Measurements from ENCODE around the gene RANBP1. TPM values are rescaled to one million over a fixed set of nuclear protein-coding genes. Genes with fewer than 3 reads are reported as not detected.
A peak's percentile ranks its signal among the peaks of the same experiment; 100 is the strongest.

The RANBP1 gene
- total and polyA plus RNA-seq, 2 of the 13 experiments (the other 11 are each of a cell fraction or from before 2014, with no cell fraction given) = 181 to 492 TPM

- TF ChIP-seq ZNF260 (CRISPR knock-in tag; IDR thresholded peaks at IDR 0.05; ENCODE audit: borderline replicate concordance, low read depth) (no peak), CBX2 (IDR thresholded peaks at IDR 0.05; ENCODE audit: low read depth, low read length) (no peak), CBX2 (CRISPR knock-in tag; IDR thresholded peaks at IDR 0.05; ENCODE audit: low read depth) (no peak), ZNF512B (CRISPR knock-in tag; IDR thresholded peaks at IDR 0.05; ENCODE audit: borderline replicate concordance) (no peak), ZNF564 (CRISPR knock-in tag; IDR thresholded peaks at IDR 0.05) (no peak), LCORL (IDR thresholded peaks at IDR 0.05) (no peak), LCORL (CRISPR knock-in tag; IDR thresholded peaks at IDR 0.05) (peak; percentile 66), MXI1 (IDR thresholded peaks at IDR 0.05; ENCODE audit: borderline replicate concordance, low read depth, low read length) (peak; percentile 62; the same call in 1 of the 3 replicates), ZBTB7B (CRISPR knock-in tag; IDR thresholded peaks at IDR 0.05) (no peak), EHMT2 (IDR thresholded peaks at IDR 0.05; ENCODE audit: borderline replicate concordance, low read depth, low read length) (no peak), CEBPZ (IDR thresholded peaks at IDR 0.05; ENCODE audit: low read length) (no peak), FUBP1 (CRISPR knock-in tag; IDR thresholded peaks at IDR 0.05; ENCODE audit: borderline replicate concordance) (peak; percentile 22; the same call in 1 of the 2 replicates), ZNF234 (CRISPR knock-in tag; conservative IDR thresholded peaks at IDR 0.05) (no peak), ZNF383 (CRISPR knock-in tag; IDR thresholded peaks at IDR 0.05; ENCODE audit: borderline replicate concordance) (no peak), ZNF740 (CRISPR knock-in tag; IDR thresholded peaks at IDR 0.05) (no peak; the same call in 1 of the 2 replicates), ZNF777 (CRISPR knock-in tag; IDR thresholded peaks at IDR 0.05) (no peak)
- TF ChIP-seq, protein P1, sequence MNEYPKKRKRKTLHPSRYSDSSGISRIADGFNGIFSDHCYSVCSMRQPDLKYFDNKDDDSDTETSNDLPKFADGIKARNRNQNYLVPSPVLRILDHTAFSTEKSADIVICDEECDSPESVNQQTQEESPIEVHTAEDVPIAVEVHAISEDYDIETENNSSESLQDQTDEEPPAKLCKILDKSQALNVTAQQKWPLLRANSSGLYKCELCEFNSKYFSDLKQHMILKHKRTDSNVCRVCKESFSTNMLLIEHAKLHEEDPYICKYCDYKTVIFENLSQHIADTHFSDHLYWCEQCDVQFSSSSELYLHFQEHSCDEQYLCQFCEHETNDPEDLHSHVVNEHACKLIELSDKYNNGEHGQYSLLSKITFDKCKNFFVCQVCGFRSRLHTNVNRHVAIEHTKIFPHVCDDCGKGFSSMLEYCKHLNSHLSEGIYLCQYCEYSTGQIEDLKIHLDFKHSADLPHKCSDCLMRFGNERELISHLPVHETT (CRISPR knock-in tag; conservative IDR thresholded peaks at IDR 0.05) = no peak
Observed at GRCh38 chr22:20128902-20129746, 13.2 kb downstream of the RANBP1 start (continued).
